Naive thymus-derived CD8-positive, alpha-beta T cell (primary cell): Measurements from ENCODE around the gene EPS8L2. TPM values are rescaled to one million over a fixed set of nuclear protein-coding genes. Genes with fewer than 3 reads are reported as not detected.

Experiments
- ATAC-seq, 2 donors: fragments of 150-1000 bp; cut with Tn5 transposase in 1 of 2; sonication (Bioruptor Pico), chemical (Tn5 transposase) in 1 of 2; 1 replicate in 1 of 2; 2 replicates in 1 of 2; pipeline ENCODE4 v1.10.0; 2021; ENCODE audit warnings: mild to moderate bottlenecking in 2 of 2, moderate library complexity in 2 of 2
- POLR2A ChIA-PET: fragments of 350-600 bp; sonication (Branson Sonifier 250); formaldehyde crosslinking; loops from one replicate; lab custom pipeline; 2021; ENCODE audit warnings: antibody characterized with exemption; lab: Charles Lee
- DNase-seq, 10 donors: peaks; one replicate each; pipeline versions ENCODE4 v3.0.0 to v3.0.0-alpha.2; 2020 to 2022
- H3K27ac Mint-ChIP-seq, 10 donors: one replicate each; pipeline ENCODE4 v1.8.0; 2020 to 2022; ENCODE audit warnings: mild to moderate bottlenecking in 10 of 10, mixed read lengths in 10 of 10, moderate library complexity in 4 of 10, inconsistent platforms in 1 of 10
- H3K27me3 Mint-ChIP-seq, 5 donors: one replicate each; pipeline ENCODE4 v1.8.0; 2021 to 2022; ENCODE audit warnings: mixed read lengths in 5 of 5
- H3K36me3 Mint-ChIP-seq, 3 donors: one replicate each; pipeline ENCODE4 v1.8.0; 2020 to 2022; ENCODE audit warnings: mixed read lengths in 3 of 3, mild to moderate bottlenecking in 2 of 3, inconsistent platforms in 1 of 3
- H3K4me1 Mint-ChIP-seq, 4 donors: one replicate each; pipeline ENCODE4 v1.8.0; 2021 to 2022; ENCODE audit warnings: mixed read lengths in 4 of 4
- H3K4me3 Mint-ChIP-seq, 10 donors: one replicate each; pipeline ENCODE4 v1.8.0; 2020 to 2022; ENCODE audit warnings: mild to moderate bottlenecking in 10 of 10, mixed read lengths in 10 of 10, moderate library complexity in 6 of 10, inconsistent platforms in 1 of 10
- H3K9me3 Mint-ChIP-seq, 9 donors: one replicate each; pipeline ENCODE4 v1.8.0; 2020 to 2022; ENCODE audit warnings: mixed read lengths in 9 of 9, mild to moderate bottlenecking in 3 of 9, inconsistent platforms in 1 of 9, moderate library complexity in 1 of 9
- polyA plus RNA-seq, 3 donors: library from polyadenylated mRNA; unstranded; fragments of 300-500 nt; fragmentation: Illumina TruSeq; gene quantifications; one replicate each; pipeline ENCODE4 v1.2.3, GENCODE V29; 2021
- total RNA-seq, 8 experiments: library from RNA in 2 of 8; stranded (reverse) in 2 of 8; gene quantifications; one replicate each; pipeline ENCODE4 v1.2.3 and lab custom pipeline; 2021 to 2026

The EPS8L2 gene
- total and polyA plus RNA-seq, 5 experiments from 2014 or later: 8.2 to 20.4 (median 9.7) TPM

DNA sequence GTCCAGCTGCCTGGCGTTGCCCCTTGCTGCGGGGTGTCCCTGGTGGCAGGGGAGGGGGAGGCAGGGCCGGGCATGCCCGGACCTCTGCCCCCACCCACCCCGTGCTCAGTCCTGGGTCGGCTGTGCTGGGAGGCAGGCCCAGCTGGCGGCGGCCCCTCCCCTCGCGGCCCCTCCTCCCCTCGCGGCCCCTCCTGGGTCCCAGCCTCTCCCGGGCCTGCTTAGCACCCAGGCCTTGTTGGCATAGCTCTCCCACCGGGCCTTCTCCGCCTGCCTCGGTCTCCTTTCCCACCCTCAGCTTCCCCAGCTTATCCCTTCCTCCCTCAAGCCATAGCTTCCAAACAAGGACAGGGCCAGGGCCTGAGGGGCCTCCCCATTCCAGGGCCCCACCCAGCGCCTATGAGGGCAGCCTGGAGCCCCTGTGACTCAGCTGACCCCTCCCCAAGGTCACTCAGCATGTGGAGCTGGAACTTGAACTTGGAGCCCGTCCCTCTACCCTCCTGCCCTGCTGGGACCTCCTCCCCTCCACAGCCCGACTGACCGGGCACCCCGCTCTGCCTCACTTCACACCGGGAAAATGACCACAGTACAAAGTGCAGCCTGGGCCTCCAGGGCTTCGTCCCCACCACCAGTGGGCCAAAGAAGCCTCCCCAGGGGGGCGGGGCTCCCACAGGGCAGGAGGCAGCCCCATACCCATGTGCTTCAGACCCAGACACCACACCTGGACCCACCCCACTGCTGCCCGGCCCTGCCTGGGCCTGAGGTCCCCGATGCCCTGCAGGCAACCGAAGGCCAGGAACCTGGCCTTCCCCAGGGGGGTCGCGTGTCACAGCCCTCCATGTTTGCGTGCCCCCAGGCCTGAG lies 1.2 kb downstream of the EPS8L2 start:
- Mint-ChIP-seq H3K4me3 (peak overlapping the region in 5 of 10 donors; percentile 18 to 63 (median 60)), H3K27me3 (peaks cover 1 to 33% (median 11%) of the 10 kb centered on the region in 5 donors), H3K9me3 (no peaks in the 10 kb centered on the region), H3K4me1 (peaks cover 3 to 18% (median 11%) of the 10 kb centered on the region in 4 donors), H3K27ac (no peak overlapping the region), H3K36me3 (no peaks in the 10 kb centered on the region)
- POLR2A ChIA-PET: interaction anchor here (0.8 to 1.0 kb wide), 2 partner anchors 9 to 12 kb away, joined by 3 to 5 read pairs; no protein-coding TSS in a partner anchor
- DNase-seq: no peak
- ATAC-seq: no peak

DNA sequence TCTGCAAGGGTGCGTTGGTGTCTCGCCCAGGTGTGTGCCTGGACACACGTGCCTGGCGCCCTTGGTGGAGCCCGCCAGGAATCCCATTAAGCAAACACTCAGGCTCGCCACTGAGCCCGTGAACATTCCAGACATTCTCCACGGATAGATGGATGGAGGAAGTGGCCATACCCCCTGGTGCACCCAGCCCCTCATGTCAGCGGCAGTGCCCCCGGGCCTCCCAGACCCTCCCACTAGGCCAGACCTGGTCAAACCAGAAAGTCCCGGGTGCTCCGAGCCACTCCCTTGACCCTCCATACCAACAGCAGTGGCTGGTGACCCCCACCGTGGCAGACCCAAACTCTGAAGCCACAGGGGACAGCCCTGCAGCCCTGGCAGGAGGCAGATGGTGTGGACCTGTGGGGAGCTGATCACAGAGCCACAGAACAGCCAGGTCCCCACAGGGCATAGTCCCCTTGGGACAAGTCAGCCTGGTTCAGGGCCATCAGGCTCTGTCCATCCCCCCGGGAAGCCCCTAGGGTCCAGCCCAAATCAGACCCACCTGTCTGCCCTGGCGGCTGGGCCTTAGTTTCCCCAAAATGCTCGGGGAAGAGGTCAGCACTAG lies 1.9 kb downstream of the EPS8L2 start:
- Mint-ChIP-seq H3K9me3 (no peaks in the 10 kb centered on the region), H3K27ac (no peak overlapping the region), H3K27me3 (peaks cover 1 to 33% (median 11%) of the 10 kb centered on the region in 5 donors), H3K4me1 (peaks cover 3 to 18% (median 11%) of the 10 kb centered on the region in 4 donors), H3K36me3 (no peaks in the 10 kb centered on the region), H3K4me3 (peak overlapping the region in 4 of 10 donors; percentile 30 to 62 (median 56))
- POLR2A ChIA-PET: no interaction called here
- no peak for DNase-seq
- no peak for ATAC-seq

DNA sequence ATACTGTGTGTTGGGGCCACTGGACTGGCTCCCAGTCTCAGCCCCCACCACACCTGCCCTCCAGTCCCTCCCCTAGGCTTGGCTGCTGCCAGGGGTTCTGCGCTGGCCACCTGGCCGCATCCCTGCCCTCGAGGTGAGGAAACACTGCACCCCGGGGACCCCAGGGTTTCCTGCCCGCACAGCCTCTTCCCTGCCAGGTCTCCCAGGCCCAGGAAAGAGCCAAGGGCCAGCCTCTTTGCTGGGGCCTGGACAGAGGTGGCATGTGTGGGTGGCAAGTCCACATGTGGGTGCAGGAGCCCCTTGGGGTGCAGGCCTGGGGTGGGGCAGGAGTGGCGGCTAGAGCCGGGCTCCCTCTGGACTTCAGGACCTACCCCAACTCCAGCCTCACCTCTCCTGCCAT lies 2.5 kb downstream of the EPS8L2 start:
- H3K27me3 Mint-ChIP-seq: peaks cover 1 to 33% (median 11%) of the 10 kb centered on the region in 5 donors

DNA sequence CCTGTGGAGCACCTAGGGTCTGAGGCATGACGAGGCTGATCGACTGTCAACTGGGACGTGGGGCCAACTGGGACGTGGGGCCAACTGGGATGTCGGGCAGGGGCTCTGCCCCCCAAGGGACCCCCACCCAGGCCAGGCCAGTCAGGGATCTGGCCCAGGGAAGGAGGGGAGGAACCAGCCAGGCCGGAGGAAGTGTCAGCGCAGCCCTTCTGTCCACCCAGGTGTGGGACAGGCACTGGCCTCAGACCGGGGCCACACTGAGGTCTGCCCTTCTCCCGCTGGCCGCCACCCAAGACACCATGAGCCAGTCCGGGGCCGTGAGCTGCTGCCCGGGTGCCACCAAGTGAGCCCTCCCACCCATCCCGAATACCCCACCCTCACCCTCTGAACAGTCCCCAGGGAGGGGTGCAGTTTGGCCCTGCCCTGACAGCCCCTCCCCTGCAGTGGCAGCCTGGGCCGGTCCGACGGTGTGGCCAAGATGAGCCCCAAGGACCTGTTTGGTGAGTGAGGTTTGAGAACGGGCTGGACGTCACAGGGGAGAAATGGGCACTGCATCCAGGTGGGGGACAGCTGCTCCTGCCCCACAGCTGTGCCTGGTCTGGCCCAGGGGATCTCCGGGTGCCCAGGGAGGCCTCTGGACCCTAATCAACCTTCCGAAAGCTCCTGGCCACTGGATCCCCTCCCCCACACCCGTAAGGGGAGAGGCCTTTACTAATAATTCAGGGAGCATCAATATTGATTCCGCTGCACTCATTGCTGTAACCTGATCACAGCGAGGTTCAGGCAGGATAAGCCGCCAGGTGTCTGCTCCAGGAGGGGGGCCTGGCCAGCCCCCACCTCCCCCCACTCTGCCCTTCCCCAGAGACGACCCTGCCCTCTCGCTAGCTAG lies 3.3 kb downstream of the EPS8L2 start:
- Mint-ChIP-seq H3K9me3 (no peaks in the 10 kb centered on the region), H3K4me1 (peaks cover 3 to 18% (median 10%) of the 10 kb centered on the region in 4 donors), H3K4me3 (no peak overlapping the region), H3K27ac (no peak overlapping the region), H3K36me3 (no peaks in the 10 kb centered on the region), H3K27me3 (peaks cover 1 to 33% (median 11%) of the 10 kb centered on the region in 5 donors)
- ATAC-seq (no peak), DNase-seq (no peak)
- POLR2A ChIA-PET: interaction anchor here (0.7 kb wide), 1 partner anchor 68 kb away, joined by 4 read pairs; the partner anchor contains the start of gene GATD1

More for the DNA sequence above, 2.5 kb downstream of the EPS8L2 start:
- POLR2A ChIA-PET: no interaction called here
- H3K4me3 Mint-ChIP-seq: no peak overlapping the region
- ATAC-seq (no peak), DNase-seq (peak in 1 of 10 donors; percentile 23)
- no peaks in the 10 kb centered on the region for H3K9me3 Mint-ChIP-seq
- H3K27ac Mint-ChIP-seq: no peak overlapping the region
- peaks cover 3 to 18% (median 11%) of the 10 kb centered on the region in 4 donors for H3K4me1 Mint-ChIP-seq
- H3K36me3 Mint-ChIP-seq: no peaks in the 10 kb centered on the region

DNA sequence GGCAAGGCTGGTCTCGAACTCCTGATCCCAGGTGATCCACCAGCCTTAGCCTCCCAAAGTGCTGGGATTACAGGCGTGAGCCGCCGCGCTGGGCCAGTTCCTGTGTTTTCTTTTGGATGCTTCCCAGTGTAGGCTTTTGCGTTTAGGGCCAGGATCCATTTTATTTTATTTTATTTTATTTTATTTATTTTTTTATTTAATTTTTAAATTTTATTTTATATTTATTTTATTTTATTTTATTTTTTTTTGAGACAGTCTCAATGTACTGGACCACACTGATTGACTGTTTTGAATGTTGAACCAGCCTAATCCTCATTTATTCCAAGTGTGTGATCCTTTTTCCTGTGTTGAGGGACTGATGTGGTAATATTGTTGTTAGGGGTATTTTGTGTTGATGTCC lies 8.4 kb downstream of the EPS8L2 start:
- Mint-ChIP-seq H3K27ac (no peak overlapping the region), H3K4me1 (peaks cover under 1 to 13% (median 6%) of the 10 kb centered on the region in 4 donors), H3K27me3 (peaks cover 1 to 20% (median 11%) of the 10 kb centered on the region in 5 donors), H3K4me3 (no peak overlapping the region), H3K9me3 (peaks cover 0 to 12% (median 0%) of the 10 kb centered on the region in 9 donors), H3K36me3 (peaks cover 0 to 4% (median 3%) of the 10 kb centered on the region in 3 donors)
- ATAC-seq (no peak), DNase-seq (no peak)
- POLR2A ChIA-PET: no interaction called here

DNA sequence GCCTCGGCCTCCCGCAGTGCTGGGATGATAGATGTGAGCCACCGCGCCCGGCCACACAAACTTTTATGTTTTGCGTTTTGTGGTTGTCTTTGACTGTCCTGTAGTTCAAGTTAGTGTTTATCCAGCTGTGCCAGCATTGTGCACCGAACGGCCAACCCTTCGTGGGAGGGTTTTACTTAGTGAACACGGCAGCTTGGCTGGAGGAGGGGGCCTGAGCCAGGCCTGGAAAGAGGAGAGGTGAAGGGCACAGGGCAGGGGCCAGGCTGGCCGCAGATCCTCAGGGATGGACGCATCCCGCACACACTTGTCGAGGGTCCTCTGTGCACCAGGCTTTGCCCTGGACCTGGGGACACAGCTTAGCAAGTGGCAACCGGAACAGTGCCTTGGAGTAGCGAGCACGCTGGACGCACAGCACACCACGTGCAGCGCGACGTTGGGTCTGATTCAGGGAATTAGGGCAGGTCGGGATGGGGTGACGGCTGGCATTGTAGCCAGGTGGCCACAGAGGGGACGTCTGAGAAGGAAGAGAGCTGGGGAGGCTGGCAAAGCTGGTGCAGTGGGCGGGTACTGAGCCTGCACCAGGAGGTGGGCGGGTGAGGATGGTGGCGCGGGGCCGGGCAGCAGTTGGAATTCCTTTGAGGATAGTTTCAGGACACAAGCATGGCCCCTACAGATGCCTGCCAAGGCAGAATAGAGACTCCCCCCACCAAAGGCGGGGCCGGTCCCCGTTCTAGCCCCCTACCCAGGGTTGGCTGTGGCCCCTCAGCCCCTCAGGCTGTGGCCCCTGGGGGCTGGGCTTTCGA lies 13.4 kb downstream of the EPS8L2 start:
- Mint-ChIP-seq H3K27ac (no peak overlapping the region), H3K9me3 (peaks cover 0 to 12% (median 0%) of the 10 kb centered on the region in 9 donors), H3K4me3 (peak overlapping the region in 8 of 10 donors; percentile 44 to 69 (median 57)), H3K27me3 (peaks cover 4 to 12% (median 9%) of the 10 kb centered on the region in 5 donors), H3K4me1 (peaks cover 6 to 21% (median 14%) of the 10 kb centered on the region in 4 donors), H3K36me3 (peaks cover 2 to 4% (median 3%) of the 10 kb centered on the region in 3 donors)
- DNase-seq (no peak), ATAC-seq (no peak)
- POLR2A ChIA-PET: interaction anchor here (0.6 to 10.3 kb wide), 3 partner anchors 12 to 64 kb away, joined by 3 to 109 read pairs (median 5); partner anchors contain the start of genes DEAF1 and TMEM80

DNA sequence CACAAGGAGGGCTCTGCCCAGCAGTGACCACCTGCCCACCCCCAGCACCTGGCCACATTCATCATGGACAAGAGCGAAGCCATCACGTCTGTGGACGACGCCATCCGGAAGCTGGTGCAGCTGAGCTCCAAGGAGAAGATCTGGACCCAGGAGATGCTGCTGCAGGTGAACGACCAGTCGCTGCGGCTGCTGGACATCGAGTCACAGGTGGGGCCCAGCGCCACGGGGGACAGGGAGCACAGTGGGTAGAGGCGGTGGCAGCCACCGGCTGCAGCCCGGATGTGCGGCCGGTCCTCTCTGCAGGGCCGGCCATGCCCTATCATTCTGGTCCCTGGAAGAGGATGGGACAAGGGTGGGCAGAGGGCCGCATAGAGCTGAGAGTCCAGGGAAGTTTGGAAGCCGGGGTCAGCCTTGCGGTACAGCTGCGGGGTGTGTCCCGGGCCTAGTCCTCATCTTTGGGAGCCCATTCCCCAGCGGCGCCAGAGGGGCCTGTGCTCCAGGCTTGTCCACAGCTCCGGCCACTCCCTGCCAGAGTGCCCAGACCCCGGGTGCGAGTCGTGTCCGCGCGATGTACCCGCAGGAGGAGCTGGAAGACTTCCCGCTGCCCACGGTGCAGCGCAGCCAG lies 14.1 kb downstream of the EPS8L2 start:
- peaks cover 6 to 21% (median 15%) of the 10 kb centered on the region in 4 donors for H3K4me1 Mint-ChIP-seq
- peak overlapping the region in 2 of 10 donors; percentile 43 to 75 for H3K27ac Mint-ChIP-seq
- H3K9me3 Mint-ChIP-seq: peaks cover 0 to 7% (median 0%) of the 10 kb centered on the region in 9 donors
- H3K27me3 Mint-ChIP-seq: peaks cover 4 to 11% (median 9%) of the 10 kb centered on the region in 5 donors
- ATAC-seq: no peak
- no peak for DNase-seq
- peak overlapping the region in 9 of 10 donors; percentile 24 to 69 (median 55) for H3K4me3 Mint-ChIP-seq
- H3K36me3 Mint-ChIP-seq: peaks cover 2 to 4% (median 3%) of the 10 kb centered on the region in 3 donors
- POLR2A ChIA-PET: interaction anchor here (0.5 to 10.3 kb wide), 8 partner anchors 18 to 151 kb away, joined by 3 to 109 read pairs (median 3); partner anchors contain the start of genes DEAF1, IRF7 and TMEM80

DNA sequence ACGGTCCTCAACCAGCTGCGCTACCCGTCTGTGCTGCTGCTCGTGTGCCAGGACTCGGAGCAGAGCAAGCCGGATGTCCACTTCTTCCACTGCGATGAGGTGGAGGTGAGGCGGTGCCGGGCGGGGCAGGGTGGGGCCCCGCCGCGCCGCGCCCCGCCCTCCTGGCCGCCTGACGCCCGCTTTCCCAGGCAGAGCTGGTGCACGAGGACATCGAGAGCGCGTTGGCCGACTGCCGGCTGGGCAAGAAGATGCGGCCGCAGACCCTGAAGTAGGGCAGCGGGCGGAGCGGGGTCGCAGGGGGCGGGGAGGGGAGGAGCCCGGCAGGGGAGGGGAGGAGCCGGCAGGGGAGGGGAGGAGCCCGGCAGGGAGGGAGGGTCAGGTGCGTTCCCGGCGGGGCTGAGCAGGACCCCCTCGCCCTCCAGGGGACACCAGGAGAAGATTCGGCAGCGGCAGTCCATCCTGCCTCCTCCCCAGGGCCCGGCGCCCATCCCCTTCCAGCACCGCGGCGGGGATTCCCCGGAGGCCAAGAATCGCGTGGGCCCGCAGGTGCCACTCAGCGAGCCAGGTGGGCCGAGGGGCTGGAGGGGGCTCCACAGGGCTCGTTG lies 14.7 kb downstream of the EPS8L2 start:
- Mint-ChIP-seq H3K27ac (peak overlapping the region in 1 of 10 donors; percentile 43), H3K4me3 (peak overlapping the region in 5 of 10 donors; percentile 33 to 79 (median 57)), H3K9me3 (peaks cover 0 to 5% (median 0%) of the 10 kb centered on the region in 9 donors), H3K4me1 (peaks cover 6 to 21% (median 16%) of the 10 kb centered on the region in 4 donors), H3K36me3 (peaks cover 0 to 3% (median 2%) of the 10 kb centered on the region in 3 donors), H3K27me3 (peaks cover 4 to 9% (median 7%) of the 10 kb centered on the region in 5 donors)
- POLR2A ChIA-PET: interaction anchor here (0.5 to 10.3 kb wide), 11 partner anchors 18 to 166 kb away, joined by 3 to 109 read pairs (median 4); partner anchors contain the start of genes DEAF1, IRF7 and TMEM80
- peak in 5 of 10 donors; percentile 25 to 62 (median 41) for DNase-seq
- peak; percentile 38 to 53 for ATAC-seq

DNA sequence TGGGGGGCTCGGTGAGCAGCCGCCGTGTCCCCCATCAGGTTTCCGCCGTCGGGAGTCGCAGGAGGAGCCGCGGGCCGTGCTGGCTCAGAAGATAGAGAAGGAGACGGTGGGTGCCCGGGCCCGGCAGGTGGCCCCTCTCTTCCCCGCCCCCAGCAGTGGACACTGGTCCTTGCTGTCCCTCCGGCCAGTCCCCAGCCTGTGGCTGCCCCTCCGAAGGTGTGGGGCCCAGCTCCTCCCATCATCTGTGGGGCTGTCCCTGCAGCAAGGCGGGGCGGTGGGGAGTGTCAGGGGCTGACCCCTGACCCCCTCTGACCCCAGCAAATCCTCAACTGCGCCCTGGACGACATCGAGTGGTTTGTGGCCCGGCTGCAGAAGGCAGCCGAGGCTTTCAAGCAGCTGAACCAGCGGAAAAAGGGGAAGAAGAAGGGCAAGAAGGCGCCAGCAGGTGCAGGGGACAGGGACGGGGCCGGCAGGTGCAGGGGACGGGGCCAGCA lies 15.3 kb downstream of the EPS8L2 start:
- H3K4me3 Mint-ChIP-seq: peak overlapping the region in 8 of 10 donors; percentile 33 to 79 (median 62)
- peaks cover 0 to 2% (median 2%) of the 10 kb centered on the region in 3 donors for H3K36me3 Mint-ChIP-seq
- DNase-seq (no peak), ATAC-seq (peak; percentile 1 to 5)
- H3K4me1 Mint-ChIP-seq: peaks cover 6 to 21% (median 16%) of the 10 kb centered on the region in 4 donors
- peaks cover 4 to 9% (median 7%) of the 10 kb centered on the region in 5 donors for H3K27me3 Mint-ChIP-seq
- POLR2A ChIA-PET: interaction anchor here (0.5 to 10.3 kb wide), 10 partner anchors 21 to 250 kb away, joined by 3 to 109 read pairs (median 5); partner anchors contain the start of genes DEAF1 and TMEM80
- H3K9me3 Mint-ChIP-seq: peaks cover 0 to 3% (median 0%) of the 10 kb centered on the region in 9 donors
- peak overlapping the region in 1 of 10 donors; percentile 70 for H3K27ac Mint-ChIP-seq
